ENCODE results near the gene DNMT3A. TPM values are rescaled to one million over a fixed set of nuclear protein-coding genes. Genes with fewer than 3 reads are reported as not detected.

The DNMT3A gene
- total RNA-seq, 4 donors from 2014 or later = 8.0 to 18.0 (median 9.3) TPM

- TF ChIP-seq CTCF (IDR thresholded peaks at IDR 0.05) = no peak
- DNase-seq (ENCODE audit: low spot score) = no peak
Measured at GRCh38 chr2:25258847-25259736, 82.6 kb downstream of the DNMT3A start.

GRCh38 chr2:25257931-25258846 is 83.5 kb downstream of the DNMT3A start:
- DNase-seq (ENCODE audit: low spot score) = no peak
- ATAC-seq (ENCODE audit: low FRiP score) = no peak
- no peak for TF ChIP-seq CTCF (IDR thresholded peaks at IDR 0.05)

More at GRCh38 chr2:25258847-25259736, 82.6 kb downstream of the DNMT3A start:
- no peak for ATAC-seq (ENCODE audit: low FRiP score)

- DNase-seq (ENCODE audit: low spot score) (no peak), ATAC-seq (ENCODE audit: low FRiP score) (no peak)
- TF ChIP-seq CTCF (IDR thresholded peaks at IDR 0.05) = no peak
Measured at GRCh38 chr2:25257032-25257552, 84.6 kb downstream of the DNMT3A start.

- no peak for ATAC-seq (ENCODE audit: low FRiP score)
- TF ChIP-seq CTCF (IDR thresholded peaks at IDR 0.05) = no peak
Measured at GRCh38 chr2:25256488-25256875, 85.2 kb downstream of the DNMT3A start.

DNA sequence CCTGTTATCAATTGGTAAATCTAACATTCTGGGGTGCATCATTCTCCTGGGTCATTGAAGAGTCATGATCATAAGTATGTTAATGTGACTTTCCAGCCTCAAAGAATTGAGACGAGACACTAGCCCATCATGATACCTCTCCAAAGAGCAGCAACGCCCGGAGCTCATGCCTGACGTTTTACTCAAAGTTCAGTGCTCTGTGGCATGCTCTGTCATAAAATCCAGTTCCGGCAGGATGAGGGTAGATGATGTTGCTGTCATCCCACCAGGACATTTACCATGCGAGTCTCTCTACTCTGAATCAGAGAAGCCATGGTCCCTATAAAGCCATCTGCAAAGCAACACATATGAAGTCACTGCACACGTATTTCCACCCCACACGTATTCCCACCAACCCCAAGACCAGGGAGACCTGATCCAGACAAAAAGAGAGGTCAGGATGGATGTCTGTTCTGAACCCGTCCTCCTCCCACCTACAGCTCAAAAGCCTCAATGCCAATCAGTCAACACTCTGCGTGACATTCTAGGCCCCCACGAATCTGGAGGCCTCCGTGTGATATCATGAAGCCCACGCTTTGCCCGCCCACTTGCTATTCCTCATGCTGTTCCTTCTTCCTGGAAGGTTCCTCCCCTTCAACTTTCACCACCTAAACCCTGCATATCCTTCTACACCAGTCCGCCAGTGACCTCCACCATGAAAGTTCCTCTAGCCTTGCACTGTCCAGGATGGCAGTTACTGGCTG is 85.8 kb downstream of the DNMT3A start:
- DNase-seq (ENCODE audit: low spot score) (no peak), ATAC-seq (ENCODE audit: low FRiP score) (no peak)
- no peak for TF ChIP-seq CTCF (IDR thresholded peaks at IDR 0.05)

More at GRCh38 chr2:25256488-25256875, 85.2 kb downstream of the DNMT3A start:
- DNase-seq (ENCODE audit: low spot score) = no peak

DNA sequence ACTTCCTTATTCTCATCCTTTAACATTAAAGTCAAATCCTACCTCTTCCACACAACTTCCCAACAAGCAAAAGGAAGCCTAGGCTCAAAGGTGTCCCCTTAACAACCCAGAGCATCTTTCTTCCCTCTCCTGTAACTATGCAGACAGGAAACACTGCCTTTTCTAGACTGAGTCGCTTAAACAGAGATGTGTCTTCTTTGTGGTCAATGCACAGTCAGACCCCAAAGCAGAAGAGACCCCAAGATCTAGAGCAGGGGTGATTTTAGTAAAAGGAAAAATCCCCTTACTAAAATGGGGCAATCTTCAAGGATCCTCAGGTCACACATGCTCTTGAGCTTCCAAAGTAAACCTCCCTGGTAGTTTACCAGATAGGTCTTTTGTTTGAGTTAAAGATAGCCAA is 86.8 kb downstream of the DNMT3A start:
- ATAC-seq (ENCODE audit: low FRiP score) (no peak), DNase-seq (ENCODE audit: low spot score) (no peak)
- TF ChIP-seq CTCF (IDR thresholded peaks at IDR 0.05) = no peak
